GM21717 (cell line): Measurements from ENCODE around the gene FNIP2.
"Not testable (repeated sequence)": the region's sequence is repeated elsewhere in the genome, so short reads cannot be mapped to it uniquely, and the experiment has no call there.

Source experiments
- ATAC-seq: cut with Tn5 transposase; IDR thresholded peaks from one replicate; pipeline ENCODE4 v1.9.1; 2021; ENCODE audit warnings: mild to moderate bottlenecking, moderate library complexity; ENCODE audit not compliant: unreplicated experiment

Gene FNIP2

GRCh38 chr4:158946825-158947224, 178.0 kb downstream of the FNIP2 start:
- ATAC-seq: no peak

GRCh38 chr4:158948071-158948470, 179.2 kb downstream of the FNIP2 start:
- no peak for ATAC-seq

GRCh38 chr4:158949099-158949498, 180.3 kb downstream of the FNIP2 start:
- no peak for ATAC-seq

- ATAC-seq: not testable (repeated sequence)
Observed at GRCh38 chr4:158952221-158952774, 183.5 kb downstream of the FNIP2 start.

- not testable (repeated sequence) for ATAC-seq
Observed at GRCh38 chr4:158956345-158956744, 187.5 kb downstream of the FNIP2 start.

GRCh38 chr4:158956918-158957317, 188.1 kb downstream of the FNIP2 start:
- not testable (repeated sequence) for ATAC-seq
